ENCODE results near the gene IRAK1BP1. TPM values are rescaled to one million over a fixed set of nuclear protein-coding genes. Genes with fewer than 3 reads are reported as not detected.
"Not testable (repeated sequence)": the region's sequence is repeated elsewhere in the genome, so short reads cannot be mapped to it uniquely, and the experiment has no call there.

The IRAK1BP1 gene
- total RNA-seq, 1 experiment from 2014 or later, result 2.2 TPM

DNA sequence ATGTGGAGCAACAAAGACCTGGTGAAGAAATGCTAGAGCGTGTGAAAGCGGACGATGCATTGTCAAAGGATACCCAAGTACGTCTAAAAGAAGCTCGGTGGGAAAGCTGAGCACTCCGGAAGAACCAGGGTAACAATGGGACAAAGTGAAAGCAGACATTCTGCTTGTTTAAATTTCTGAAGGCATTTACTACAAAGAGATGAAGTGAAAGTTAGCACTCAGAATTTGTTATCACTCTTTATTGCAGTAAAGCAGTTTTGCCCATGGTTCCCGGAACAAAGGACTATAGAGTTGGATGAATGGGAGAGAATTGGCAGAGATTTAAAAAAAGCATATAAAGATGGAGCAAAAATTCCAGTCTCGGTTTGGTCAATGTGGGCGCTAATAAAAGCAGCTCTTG is 12.8 kb upstream of the IRAK1BP1 start:
- DNase-seq (ENCODE audit: low read depth, low spot score) (no peak), ATAC-seq (no peak)
- POLR2A ChIA-PET, result no interaction called here
- TF ChIP-seq POLR2AphosphoS5 (IDR thresholded peaks at IDR 0.05; ENCODE audit: low read depth, low read length) (no peak), SIN3A (IDR thresholded peaks at IDR 0.05; ENCODE audit: borderline replicate concordance, insufficient read depth, low read depth, low read length) (no peak), TCF7L2 (IDR thresholded peaks at IDR 0.05; ENCODE audit: low read depth, low read length) (no peak)
- TF ChIP-seq, protein P1, sequence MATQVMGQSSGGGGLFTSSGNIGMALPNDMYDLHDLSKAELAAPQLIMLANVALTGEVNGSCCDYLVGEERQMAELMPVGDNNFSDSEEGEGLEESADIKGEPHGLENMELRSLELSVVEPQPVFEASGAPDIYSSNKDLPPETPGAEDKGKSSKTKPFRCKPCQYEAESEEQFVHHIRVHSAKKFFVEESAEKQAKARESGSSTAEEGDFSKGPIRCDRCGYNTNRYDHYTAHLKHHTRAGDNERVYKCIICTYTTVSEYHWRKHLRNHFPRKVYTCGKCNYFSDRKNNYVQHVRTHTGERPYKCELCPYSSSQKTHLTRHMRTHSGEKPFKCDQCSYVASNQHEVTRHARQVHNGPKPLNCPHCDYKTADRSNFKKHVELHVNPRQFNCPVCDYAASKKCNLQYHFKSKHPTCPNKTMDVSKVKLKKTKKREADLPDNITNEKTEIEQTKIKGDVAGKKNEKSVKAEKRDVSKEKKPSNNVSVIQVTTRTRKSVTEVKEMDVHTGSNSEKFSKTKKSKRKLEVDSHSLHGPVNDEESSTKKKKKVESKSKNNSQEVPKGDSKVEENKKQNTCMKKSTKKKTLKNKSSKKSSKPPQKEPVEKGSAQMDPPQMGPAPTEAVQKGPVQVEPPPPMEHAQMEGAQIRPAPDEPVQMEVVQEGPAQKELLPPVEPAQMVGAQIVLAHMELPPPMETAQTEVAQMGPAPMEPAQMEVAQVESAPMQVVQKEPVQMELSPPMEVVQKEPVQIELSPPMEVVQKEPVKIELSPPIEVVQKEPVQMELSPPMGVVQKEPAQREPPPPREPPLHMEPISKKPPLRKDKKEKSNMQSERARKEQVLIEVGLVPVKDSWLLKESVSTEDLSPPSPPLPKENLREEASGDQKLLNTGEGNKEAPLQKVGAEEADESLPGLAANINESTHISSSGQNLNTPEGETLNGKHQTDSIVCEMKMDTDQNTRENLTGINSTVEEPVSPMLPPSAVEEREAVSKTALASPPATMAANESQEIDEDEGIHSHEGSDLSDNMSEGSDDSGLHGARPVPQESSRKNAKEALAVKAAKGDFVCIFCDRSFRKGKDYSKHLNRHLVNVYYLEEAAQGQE (IDR thresholded peaks at IDR 0.05; ENCODE audit: insufficient read depth in 1 of 2, low read depth in 2 of 2, low read length in 1 of 2), result no peak
- TF ChIP-seq, protein P2, sequence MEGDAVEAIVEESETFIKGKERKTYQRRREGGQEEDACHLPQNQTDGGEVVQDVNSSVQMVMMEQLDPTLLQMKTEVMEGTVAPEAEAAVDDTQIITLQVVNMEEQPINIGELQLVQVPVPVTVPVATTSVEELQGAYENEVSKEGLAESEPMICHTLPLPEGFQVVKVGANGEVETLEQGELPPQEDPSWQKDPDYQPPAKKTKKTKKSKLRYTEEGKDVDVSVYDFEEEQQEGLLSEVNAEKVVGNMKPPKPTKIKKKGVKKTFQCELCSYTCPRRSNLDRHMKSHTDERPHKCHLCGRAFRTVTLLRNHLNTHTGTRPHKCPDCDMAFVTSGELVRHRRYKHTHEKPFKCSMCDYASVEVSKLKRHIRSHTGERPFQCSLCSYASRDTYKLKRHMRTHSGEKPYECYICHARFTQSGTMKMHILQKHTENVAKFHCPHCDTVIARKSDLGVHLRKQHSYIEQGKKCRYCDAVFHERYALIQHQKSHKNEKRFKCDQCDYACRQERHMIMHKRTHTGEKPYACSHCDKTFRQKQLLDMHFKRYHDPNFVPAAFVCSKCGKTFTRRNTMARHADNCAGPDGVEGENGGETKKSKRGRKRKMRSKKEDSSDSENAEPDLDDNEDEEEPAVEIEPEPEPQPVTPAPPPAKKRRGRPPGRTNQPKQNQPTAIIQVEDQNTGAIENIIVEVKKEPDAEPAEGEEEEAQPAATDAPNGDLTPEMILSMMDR (IDR thresholded peaks at IDR 0.05), result no peak
- no peaks in the 10 kb centered on the region for H3K36me3 ChIP-seq (ENCODE audit: control insufficient read depth, insufficient read depth, low read length)
- no peak overlapping the region for H3K27ac ChIP-seq (ENCODE audit: low read length)
- in situ Hi-C loops (cut with HindIII; ENCODE audit: low pct_unique_long_range_greater_than_20kb, low sequenced_read_pairs) (no loop called here), intact Hi-C loops (cut with micrococcal nuclease; ENCODE audit: unreplicated experiment) (no loop called here)
- H3K9me3 ChIP-seq (ENCODE audit: control insufficient read depth, insufficient read depth, low read depth, low read length), result no peaks in the 10 kb centered on the region
- BruUV-seq (replicated peaks), result no TSS peak
- H3K4me3 ChIP-seq (ENCODE audit: low read depth in 2 of 2, low read length in 2 of 2), result no peak overlapping the region
- H3K4me1 ChIP-seq (ENCODE audit: control insufficient read depth, insufficient read depth, low read length), result no peaks in the 10 kb centered on the region
- no peaks in the 10 kb centered on the region for H3K27me3 ChIP-seq (ENCODE audit: control insufficient read depth, insufficient read depth, low read length)
- CTCF ChIA-PET, result no interaction called here

DNA sequence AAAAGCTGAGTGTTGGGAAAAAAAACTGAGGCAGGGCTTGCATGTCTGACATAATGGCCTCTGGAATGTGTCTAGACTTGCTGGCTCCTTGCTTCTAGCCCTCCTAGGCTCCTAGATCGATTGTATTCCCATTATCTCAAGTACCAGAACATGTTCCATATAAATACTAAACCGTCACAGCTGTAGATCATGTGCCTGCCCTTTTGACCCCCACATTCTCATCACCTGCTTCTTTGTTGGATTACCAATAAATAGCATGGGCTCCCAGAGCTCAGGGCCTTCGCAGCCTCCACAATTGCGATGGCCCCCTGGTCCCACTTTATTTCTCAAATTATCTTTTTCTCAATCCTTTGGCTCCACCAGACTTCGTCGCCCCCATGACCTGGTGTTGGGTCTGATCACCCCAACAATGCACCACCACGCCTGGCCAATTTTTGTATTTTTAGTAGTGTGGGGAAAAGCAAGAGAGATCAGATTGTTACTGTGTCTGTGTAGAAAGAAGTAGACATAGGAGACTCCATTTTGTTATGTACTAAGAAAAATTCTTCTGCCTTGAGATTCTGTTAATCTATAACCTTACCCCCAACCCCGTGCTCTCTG is 8.9 kb upstream of the IRAK1BP1 start:
- ATAC-seq; in situ Hi-C loops (cut with HindIII; ENCODE audit: low pct_unique_long_range_greater_than_20kb, low sequenced_read_pairs); H3K27me3 ChIP-seq (ENCODE audit: control insufficient read depth, insufficient read depth, low read length); BruUV-seq (replicated peaks); H3K27ac ChIP-seq (ENCODE audit: low read length); H3K4me3 ChIP-seq (ENCODE audit: low read depth in 2 of 2, low read length in 2 of 2); H3K4me1 ChIP-seq (ENCODE audit: control insufficient read depth, insufficient read depth, low read length); POLR2A ChIA-PET; H3K36me3 ChIP-seq (ENCODE audit: control insufficient read depth, insufficient read depth, low read length); DNase-seq (ENCODE audit: low read depth, low spot score); H3K9me3 ChIP-seq (ENCODE audit: control insufficient read depth, insufficient read depth, low read depth, low read length); CTCF ChIA-PET; intact Hi-C loops (cut with micrococcal nuclease; ENCODE audit: unreplicated experiment): not testable (repeated sequence)

DNA sequence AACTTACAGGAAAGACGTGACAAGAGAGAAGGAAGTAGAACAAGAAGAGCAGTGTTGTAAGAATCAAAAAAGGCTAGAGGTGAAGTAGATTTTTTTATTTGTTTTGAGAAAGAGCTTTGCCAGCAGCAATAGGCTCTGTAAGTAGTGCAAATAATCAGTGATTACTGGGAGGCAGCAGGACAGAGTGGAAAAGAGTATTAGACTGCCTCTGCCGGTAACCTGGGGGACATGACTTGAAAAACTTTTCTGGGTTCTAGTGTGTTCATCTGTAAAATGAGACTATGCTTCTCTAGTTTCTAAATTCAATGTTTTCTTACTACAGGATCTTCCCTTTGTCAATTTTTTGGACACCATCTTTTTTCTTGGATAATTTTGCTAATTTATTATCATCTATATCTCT is 5.8 kb upstream of the IRAK1BP1 start:
- no TSS peak for BruUV-seq (replicated peaks)
- DNase-seq (ENCODE audit: low read depth, low spot score) (no peak), ATAC-seq (no peak)
- TF ChIP-seq, protein P2 (IDR thresholded peaks at IDR 0.05), result peak; percentile 30; the same call in 1 of the 2 replicates
- TF ChIP-seq TCF7L2 (IDR thresholded peaks at IDR 0.05; ENCODE audit: low read depth, low read length), result no peak
- intact Hi-C loops (cut with micrococcal nuclease; ENCODE audit: unreplicated experiment), result no loop called here
- peaks cover 3% of the 10 kb centered on the region for H3K4me1 ChIP-seq (ENCODE audit: control insufficient read depth, insufficient read depth, low read length)
- POLR2A ChIA-PET, result no interaction called here
- no peaks in the 10 kb centered on the region for H3K36me3 ChIP-seq (ENCODE audit: control insufficient read depth, insufficient read depth, low read length)
- H3K9me3 ChIP-seq (ENCODE audit: control insufficient read depth, insufficient read depth, low read depth, low read length), result no peaks in the 10 kb centered on the region
- H3K4me3 ChIP-seq (ENCODE audit: low read depth in 2 of 2, low read length in 2 of 2), result no peak overlapping the region
- no peaks in the 10 kb centered on the region for H3K27me3 ChIP-seq (ENCODE audit: control insufficient read depth, insufficient read depth, low read length)
- no peak overlapping the region for H3K27ac ChIP-seq (ENCODE audit: low read length)
- CTCF ChIA-PET, result interaction anchor here (0.6 kb wide), 1 partner anchor 999 kb away, joined by 3 read pairs; no protein-coding TSS in a partner anchor
- in situ Hi-C loops (cut with HindIII; ENCODE audit: low pct_unique_long_range_greater_than_20kb, low sequenced_read_pairs), result no loop called here
